Cerebellar nuclear complex (tissue), 1 donor: ENCODE data around the gene ATXN7L2.

Experiments used
- DNase-seq, 2 experiments: peaks; one replicate each; lab custom pipeline; 2025; lab: John Stamatoyannopoulos, UW

ATXN7L2 gene

DNA sequence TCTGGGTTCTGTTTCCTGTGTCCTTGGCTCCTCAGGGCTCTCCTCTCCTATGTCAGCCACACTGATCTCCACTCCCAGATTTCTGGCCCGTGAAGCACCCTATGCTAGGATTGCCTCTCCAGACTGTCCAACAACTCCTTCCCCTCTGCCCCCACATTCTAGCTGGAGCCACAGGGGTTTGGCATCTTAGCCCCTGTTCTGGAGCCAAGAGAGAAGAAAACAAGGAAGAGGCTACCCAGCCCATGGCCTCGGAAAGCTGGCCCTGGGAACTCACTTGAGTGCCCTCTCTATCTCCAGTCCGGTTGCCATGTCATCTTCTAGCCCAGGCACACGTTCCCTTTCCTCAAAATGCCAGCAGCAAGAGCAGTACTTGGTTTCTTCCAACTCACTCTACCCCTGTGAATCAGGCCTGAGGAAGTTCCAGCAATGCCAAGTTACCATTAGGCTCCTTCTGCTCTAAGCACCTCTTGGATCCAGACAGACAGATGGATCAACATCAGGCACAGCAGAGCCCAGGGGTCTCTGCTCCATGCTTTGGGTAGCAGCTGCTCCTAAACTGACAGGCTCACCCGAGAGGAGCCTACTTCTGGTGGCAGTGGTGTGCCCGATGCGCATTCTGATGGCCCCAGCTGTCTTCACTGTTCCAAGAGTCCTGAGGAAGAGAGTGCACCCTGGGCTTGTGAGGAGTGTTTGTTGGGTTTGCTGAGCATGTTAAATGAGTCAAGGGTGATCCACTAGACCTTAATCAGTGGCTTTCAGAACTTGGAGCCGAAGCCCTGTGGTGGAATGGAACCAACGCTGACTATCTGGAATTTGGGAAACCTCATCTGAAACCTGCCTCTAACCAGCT is 44.4 kb downstream of the ATXN7L2 start:
- DNase-seq, result no peak

DNA sequence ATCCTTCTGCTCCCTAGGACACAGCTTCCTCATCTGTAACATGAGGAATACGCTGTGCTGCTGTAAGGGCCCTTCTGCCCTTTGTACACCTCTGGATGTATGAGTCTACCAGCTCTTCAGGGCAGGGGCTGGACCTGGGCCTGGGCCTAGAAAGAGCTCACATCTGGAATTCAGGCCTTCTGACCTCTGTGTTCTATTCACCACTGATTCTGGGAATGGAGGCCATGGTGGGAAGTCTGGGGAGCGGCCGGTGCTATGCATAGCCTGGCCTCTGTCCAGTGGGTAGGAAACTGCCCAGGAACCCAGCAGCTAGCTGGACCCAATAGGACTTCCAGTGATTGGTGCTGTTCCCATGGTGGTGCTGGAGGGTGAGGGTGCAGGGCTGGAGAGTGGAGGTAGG is 45.0 kb downstream of the ATXN7L2 start:
- no peak for DNase-seq

DNA sequence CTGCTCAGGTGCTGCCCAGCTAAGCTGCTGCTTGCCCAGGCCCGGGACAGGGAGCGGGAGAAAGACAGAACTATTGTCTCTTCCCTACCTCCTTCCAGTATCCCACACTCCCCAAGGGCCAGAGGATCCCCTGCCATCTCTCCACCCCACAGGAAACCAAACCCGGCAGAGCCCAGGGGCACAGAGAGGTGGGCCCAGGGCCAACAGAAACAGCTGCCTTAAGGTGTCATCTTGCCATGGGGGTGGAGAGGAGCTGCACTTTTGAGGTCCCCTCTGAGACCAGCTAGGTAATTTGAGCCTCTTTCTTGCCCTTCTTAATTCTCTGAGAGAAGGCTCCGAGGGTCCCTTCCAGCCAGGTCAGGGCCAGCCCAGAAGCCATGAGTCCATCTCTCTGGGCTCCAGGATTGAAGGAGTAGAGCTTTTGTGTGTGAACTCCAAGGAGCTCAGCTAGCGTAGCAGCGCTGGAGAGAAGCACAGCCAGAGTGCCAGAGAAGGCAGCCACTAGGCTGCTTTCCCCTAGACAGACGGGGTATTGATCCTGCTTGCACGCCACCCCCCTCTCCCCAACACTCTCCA is 46.3 kb downstream of the ATXN7L2 start:
- DNase-seq, result no peak

DNA sequence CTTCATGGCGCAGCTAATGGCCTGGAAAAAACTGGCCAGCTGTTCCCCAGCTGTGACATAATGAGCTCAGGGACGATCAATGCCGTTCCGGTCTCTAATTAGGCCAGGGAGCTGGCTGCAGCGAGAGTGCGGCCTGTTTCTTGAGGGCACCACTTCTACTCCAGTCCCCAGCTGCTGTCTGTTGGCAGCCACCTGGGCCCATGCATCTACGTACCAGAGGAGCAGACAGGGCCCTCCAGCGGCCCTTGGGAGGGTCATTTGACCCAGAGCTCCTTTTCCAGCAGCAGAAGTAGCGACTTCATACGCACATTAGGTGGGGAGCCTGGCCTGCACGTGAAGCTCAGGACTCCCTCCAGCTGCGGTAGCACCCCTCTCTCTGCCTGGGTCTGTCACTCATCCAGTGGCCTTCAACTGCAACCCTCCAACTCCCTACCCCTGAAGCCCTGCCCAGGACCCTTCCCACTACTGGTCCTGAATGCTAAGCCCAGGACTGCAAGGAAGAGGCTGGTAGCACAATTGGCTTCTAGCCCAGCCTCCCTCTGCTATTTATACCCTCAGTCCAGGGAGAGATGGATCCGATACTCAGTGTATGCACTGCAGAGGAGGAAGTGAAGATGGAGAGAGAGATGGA is 46.9 kb downstream of the ATXN7L2 start:
- DNase-seq, result no peak

DNA sequence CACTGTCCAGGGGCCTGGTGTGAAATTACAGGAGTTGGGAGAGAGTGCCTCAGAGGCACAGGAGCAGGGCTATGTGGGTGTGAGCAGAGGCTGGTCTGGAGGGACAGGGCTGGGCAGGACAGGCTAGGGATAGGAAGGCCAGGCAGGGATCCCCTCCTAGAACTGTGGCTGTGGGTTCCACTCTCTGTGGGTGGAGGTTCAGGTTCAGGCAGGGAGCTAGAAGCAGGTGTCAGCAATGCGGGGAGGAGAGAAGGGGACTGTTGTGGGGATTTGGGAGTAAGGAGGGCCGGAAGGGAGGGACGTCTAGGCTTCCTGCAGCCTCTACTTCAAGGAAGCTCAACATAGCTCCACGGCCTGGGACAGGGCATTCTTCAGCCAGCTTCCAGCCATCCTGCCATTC is 47.7 kb downstream of the ATXN7L2 start:
- DNase-seq, result no peak

DNA sequence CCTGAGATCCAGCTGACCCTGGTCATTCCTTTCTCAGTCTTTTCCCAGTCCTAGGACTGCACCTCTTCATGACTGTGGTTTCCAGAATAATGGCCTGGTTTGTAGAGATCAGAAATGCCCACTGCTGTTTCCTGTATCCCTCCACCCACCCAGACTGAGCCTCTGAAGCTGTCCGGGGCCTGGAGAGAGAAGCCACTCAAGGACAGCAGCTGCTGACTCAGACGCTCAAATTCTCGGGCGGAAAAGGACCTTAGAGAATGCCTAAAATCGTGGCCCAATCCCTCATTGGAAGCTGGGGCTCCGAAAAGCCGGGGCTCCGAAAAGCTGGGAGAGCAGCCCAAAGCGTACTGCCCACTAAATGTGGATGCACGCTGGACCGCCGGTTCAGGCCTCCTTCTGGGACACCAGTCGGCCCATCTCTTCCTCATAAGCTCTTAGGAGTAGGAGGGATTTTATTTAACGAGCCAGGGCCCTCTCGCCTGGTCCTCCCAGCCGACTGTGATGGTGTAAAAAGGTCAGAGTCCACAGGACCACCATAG is 48.2 kb downstream of the ATXN7L2 start:
- no peak for DNase-seq

DNA sequence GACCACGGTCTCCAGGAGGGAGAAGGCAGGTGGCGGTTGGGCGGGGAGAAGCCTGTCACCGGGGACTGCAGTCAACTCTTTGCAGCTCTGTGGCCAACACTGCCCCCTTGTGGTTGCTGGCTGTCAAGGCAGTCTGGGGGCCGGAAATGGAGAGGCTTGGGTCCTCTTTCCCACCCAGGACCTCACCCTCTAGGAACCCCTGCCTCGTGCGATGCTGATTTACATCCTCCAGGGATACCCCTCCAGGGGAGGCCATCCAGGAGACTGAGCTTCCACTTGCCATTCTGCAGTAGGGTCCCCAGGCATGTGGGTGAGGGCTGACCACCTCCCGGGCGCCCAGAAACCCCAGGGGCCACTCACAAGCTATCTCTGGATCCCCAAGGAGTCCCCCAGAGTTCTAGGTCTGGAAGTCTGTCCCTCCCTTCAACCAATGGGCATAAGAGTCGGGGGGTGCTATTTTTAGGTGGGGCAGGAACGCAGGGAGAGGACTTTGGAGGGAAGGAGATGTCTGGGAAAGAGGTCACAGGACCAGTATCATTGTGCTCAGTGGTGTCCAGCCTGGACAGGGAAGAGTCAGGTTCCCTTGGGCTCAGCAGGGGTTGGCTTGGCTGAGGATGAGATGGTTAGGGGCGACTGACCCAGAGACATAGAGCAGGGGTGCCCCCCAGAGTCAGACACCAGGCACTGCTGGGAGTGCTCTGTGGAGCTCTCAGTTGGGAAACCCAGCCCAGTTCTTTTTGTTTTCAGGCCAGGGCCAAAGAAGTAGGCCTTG is 48.8 kb downstream of the ATXN7L2 start:
- DNase-seq, result peak in 1 of 2 experiments; percentile 71

DNA sequence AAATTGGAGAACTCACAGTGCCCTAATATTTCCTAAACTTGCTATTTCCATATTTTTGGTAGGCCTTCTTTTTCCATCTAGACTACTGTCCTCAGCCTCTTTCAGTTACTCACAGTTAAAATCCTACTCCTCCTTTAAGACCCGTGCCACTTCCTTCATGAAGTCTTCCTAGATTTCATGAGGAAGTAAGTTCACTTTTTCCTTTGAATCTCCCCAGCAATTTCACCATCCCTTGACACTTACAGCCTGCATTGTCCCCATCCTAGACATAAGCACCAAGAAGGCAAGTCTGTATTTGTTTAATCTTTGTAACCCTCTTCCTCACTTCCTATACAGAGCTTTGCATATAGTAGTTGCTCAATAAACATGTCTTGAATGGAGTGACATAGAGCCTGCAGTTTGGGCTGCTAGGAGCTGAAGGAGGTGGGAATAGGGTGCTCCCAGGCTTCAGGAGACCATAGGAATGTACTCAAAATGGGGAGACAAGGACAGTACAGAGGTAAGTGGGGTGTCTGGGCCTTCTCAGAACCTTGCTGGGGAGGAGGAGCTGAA is 50.7 kb downstream of the ATXN7L2 start:
- no peak for DNase-seq

DNA sequence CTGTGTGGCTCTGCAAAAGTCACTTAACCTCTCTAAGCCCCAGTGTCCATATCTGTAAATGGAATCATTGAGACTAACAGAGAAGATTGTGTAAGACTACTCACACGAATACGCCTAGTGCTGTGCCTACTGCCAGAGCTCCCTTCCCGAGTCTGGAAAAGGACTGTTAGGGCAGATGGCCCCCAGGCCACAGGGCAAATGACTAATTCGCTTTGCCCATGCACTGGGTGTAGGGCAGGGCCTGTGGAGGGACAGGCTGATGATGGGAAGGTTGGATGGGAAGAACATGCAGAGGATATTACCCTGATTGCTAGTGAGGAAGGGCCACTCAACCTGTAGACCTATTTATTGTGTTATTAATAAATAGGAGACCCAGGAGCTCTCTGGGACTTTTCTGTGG is 51.8 kb downstream of the ATXN7L2 start:
- no peak for DNase-seq

DNA sequence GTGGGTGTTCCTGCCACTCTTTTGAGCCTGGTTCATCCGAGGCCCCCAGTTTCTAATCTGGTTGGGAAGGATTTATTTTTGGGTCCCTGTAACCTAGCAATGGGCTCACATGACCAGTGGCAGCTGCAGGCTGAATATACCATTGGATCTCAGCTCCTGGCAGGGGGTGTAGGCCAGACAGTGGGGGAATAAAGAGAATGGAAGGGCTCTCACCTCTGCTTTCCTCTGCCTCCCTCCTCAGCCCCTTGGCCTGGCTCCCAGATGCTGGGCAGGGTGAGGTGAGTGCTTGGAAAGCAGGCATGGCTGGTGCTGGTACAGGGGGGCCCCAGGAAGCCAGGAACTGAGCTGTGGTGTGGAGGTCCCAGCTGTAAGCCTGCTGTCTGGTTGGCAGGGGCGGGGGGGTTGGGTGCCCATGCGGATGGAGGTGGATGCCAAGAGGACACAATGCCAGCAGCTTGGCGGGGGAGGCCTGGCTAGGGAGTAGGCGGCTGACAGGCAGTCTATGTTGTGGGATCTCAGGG is 52.3 kb downstream of the ATXN7L2 start:
- peak in 1 of 2 experiments; percentile 59 for DNase-seq

DNA sequence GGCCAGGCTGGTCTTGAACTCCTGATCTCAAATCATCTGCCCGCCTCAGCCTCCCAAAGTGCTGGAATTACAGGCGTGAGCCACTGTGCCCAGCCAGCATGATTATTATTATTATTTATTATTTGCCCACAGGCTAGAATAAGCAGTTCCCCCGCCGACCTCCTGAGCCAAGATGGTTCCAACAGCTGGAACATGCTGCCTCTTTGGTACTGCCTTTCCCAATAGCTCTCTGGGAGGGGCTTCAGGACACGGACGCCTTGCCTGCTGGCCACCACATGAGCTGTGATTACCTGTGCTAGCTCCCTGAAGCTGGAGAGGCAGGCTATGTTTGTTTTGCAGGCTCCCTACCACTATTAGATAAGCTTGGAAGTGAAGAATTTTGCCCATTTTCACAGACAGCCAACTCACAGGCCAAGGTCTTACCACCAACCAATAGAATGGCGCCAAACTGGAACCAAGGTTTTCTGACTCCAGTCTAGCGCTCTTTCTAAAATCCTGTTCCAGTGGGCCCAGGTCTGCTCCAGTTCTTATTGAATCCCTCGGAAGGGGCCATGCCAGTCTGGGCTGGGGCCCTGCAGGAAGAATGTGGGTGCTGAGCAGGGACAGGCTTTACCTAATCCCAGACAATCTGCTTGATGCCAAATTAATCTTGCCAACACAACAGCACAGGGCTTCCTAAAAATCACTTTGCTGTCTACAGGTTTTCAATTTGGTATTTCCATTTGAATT is 53.9 kb downstream of the ATXN7L2 start:
- DNase-seq, result no peak

DNA sequence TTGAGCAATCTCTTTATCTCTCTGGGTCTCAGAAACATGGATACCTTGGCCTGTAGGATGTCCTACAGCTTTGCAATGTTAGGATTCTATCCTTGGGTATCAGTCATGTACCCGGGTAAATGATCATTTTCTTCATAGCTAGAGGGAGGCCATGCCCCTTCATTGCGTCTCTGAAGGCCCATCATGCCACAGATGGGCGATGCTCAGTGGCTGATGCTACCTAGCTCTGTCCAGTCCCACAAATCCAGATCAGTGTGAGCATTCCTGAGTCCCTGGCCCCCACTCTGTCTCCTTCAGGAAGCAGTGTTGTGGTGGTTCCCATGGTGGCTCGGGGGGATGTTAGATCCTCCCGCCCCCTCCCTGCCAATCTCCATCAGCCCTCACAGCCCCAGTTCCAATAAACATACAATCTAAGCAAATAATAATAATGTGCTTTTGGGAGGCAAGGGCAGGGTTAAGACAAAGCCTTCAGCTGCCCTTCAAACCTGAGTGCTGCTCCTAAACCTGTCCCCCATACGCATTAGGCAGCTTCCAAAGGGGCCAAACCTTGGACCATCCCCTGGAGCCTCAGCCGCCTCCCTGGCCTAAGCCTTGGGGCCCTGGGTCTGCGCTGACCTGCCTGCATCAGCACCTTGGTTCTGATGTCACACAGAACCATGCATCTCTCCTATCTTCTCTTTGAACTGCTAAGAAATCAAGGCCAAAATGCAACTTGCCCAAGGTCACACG is 55.3 kb downstream of the ATXN7L2 start:
- DNase-seq, result no peak

DNA sequence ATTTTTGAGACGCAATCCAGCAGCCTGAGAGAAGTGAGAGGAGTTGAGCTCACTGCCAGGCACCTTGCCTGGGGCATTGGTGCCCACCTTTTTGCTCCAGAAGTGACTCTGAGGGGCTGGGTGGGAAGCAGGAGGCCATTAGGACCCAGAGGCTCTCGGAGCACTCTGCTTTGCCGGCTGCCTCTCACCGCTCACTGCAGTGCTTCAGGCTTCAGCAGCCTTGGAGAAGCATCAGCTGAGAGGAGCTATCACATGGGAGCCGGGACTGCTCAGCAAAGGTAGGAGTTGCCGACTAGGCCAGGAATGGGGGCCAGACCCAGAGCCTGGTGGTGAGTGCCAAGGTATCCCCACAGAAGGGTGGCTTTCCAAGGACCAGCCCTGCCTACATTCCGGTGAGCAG is 56.0 kb downstream of the ATXN7L2 start, which contains the start of gene GPR61:
TSS of gene GPR61 (plus strand) at position 197 of the 400 bp plus-strand sequence. CDS start 3,151 bp downstream, outside the sequence.
- DNase-seq, result peak; percentile 37 to 40

DNA sequence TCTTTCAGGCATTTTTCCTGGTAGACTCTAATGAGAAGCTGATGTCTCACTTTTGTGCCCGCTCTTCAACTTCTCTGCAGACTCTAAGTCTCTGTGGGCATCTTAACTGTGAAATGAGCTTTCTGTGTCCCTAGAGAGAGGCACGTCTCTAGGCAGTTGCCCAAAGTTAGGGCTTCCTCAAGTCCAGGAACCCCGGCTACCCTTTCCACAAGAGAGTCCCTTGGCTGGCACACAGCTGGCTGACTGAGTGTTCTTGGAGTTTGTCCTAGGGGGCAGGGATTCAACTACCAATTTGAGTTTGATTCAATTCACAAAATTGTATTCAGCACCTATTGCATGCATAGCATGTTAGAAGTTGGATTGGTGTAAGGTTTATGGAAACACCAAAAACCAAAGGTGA is 57.4 kb downstream of the ATXN7L2 start:
- DNase-seq, result no peak
